ES-I3 (cell line): Measurements from ENCODE around the gene MTUS2.

Experiments used
- H3K36me3 ChIP-seq: 2 replicates; pipeline ENCODE4 v1.6.1; 2013; ENCODE audit warnings: mild to moderate bottlenecking, low read length, control low read depth, moderate library complexity; ENCODE audit not compliant: insufficient read depth
- H3K4me1 ChIP-seq: 2 replicates; pipeline ENCODE4 v1.6.1; 2013; ENCODE audit warnings: mild to moderate bottlenecking, control low read depth, low read length; ENCODE audit not compliant: insufficient read depth
- H3K9ac ChIP-seq: 2 replicates; pipeline ENCODE4 v1.6.1; 2013; ENCODE audit warnings: low read depth, mild to moderate bottlenecking, low read length, moderate library complexity
- H3K9me3 ChIP-seq: 2 replicates; pipeline ENCODE4 v1.6.1; 2013; ENCODE audit warnings: mild to moderate bottlenecking, low read length, moderate library complexity; ENCODE audit not compliant: control insufficient read depth, insufficient read depth

Gene MTUS2

GRCh38 chr13:29509999-29510589 is 690.0 kb downstream of the MTUS2 start:
- H3K9me3 ChIP-seq: no peaks in the 10 kb centered on the region
- H3K9ac ChIP-seq: no peak overlapping the region
- peaks cover 7% of the 10 kb centered on the region for H3K36me3 ChIP-seq
- no peaks in the 10 kb centered on the region for H3K4me1 ChIP-seq

- peaks cover 11% of the 10 kb centered on the region for H3K36me3 ChIP-seq
Observed at GRCh38 chr13:29510651-29511084, 690.5 kb downstream of the MTUS2 start.

GRCh38 chr13:29511106-29511796 is 691.1 kb downstream of the MTUS2 start:
- H3K9me3 ChIP-seq: no peaks in the 10 kb centered on the region
- H3K9ac ChIP-seq: no peak overlapping the region
- no peaks in the 10 kb centered on the region for H3K4me1 ChIP-seq
- H3K36me3 ChIP-seq: peaks cover 11% of the 10 kb centered on the region

More at GRCh38 chr13:29510651-29511084, 690.5 kb downstream of the MTUS2 start:
- H3K4me1 ChIP-seq: no peaks in the 10 kb centered on the region
- no peak overlapping the region for H3K9ac ChIP-seq
- no peaks in the 10 kb centered on the region for H3K9me3 ChIP-seq

GRCh38 chr13:29511980-29512379 is 691.8 kb downstream of the MTUS2 start:
- Histone ChIP-seq H3K4me1 (no peaks in the 10 kb centered on the region), H3K36me3 (peaks cover 11% of the 10 kb centered on the region), H3K9ac (no peak overlapping the region), H3K9me3 (no peaks in the 10 kb centered on the region)

GRCh38 chr13:29513002-29513980 is 693.2 kb downstream of the MTUS2 start:
- H3K36me3 ChIP-seq: peaks cover 19% of the 10 kb centered on the region
- H3K9ac ChIP-seq: no peak overlapping the region

GRCh38 chr13:29513981-29514719 is 694.0 kb downstream of the MTUS2 start:
- H3K36me3 ChIP-seq: peaks cover 19% of the 10 kb centered on the region
- H3K9me3 ChIP-seq: no peaks in the 10 kb centered on the region
- no peaks in the 10 kb centered on the region for H3K4me1 ChIP-seq
- no peak overlapping the region for H3K9ac ChIP-seq

More at GRCh38 chr13:29513002-29513980, 693.2 kb downstream of the MTUS2 start:
- H3K4me1 ChIP-seq: no peaks in the 10 kb centered on the region
- H3K9me3 ChIP-seq: no peaks in the 10 kb centered on the region

GRCh38 chr13:29514720-29515310 is 694.7 kb downstream of the MTUS2 start:
- H3K36me3 ChIP-seq: peaks cover 22% of the 10 kb centered on the region
- no peaks in the 10 kb centered on the region for H3K4me1 ChIP-seq
- H3K9ac ChIP-seq: no peak overlapping the region
- H3K9me3 ChIP-seq: no peaks in the 10 kb centered on the region

- H3K36me3 ChIP-seq: peaks cover 27% of the 10 kb centered on the region
- no peaks in the 10 kb centered on the region for H3K4me1 ChIP-seq
- no peaks in the 10 kb centered on the region for H3K9me3 ChIP-seq
- H3K9ac ChIP-seq: no peak overlapping the region
Observed at GRCh38 chr13:29515372-29515771, 695.2 kb downstream of the MTUS2 start.

- Histone ChIP-seq H3K4me1 (no peaks in the 10 kb centered on the region), H3K36me3 (peaks cover 33% of the 10 kb centered on the region), H3K9me3 (no peaks in the 10 kb centered on the region), H3K9ac (no peak overlapping the region)
Observed at GRCh38 chr13:29516012-29516411, 695.9 kb downstream of the MTUS2 start.

GRCh38 chr13:29516880-29517279 is 696.7 kb downstream of the MTUS2 start:
- no peaks in the 10 kb centered on the region for H3K4me1 ChIP-seq
- H3K9ac ChIP-seq: no peak overlapping the region
- H3K9me3 ChIP-seq: no peaks in the 10 kb centered on the region
- H3K36me3 ChIP-seq: peaks cover 39% of the 10 kb centered on the region

GRCh38 chr13:29519921-29520320 is 699.8 kb downstream of the MTUS2 start:
- no peaks in the 10 kb centered on the region for H3K9me3 ChIP-seq
- H3K9ac ChIP-seq: no peak overlapping the region
- H3K36me3 ChIP-seq: peaks cover 39% of the 10 kb centered on the region
- no peaks in the 10 kb centered on the region for H3K4me1 ChIP-seq

- no peak overlapping the region for H3K9ac ChIP-seq
- H3K4me1 ChIP-seq: no peaks in the 10 kb centered on the region
- H3K9me3 ChIP-seq: no peaks in the 10 kb centered on the region
- H3K36me3 ChIP-seq: peaks cover 33% of the 10 kb centered on the region
Observed at GRCh38 chr13:29520671-29521070, 700.5 kb downstream of the MTUS2 start.

GRCh38 chr13:29521336-29521735 is 701.2 kb downstream of the MTUS2 start:
- no peak overlapping the region for H3K9ac ChIP-seq

More at GRCh38 chr13:29521336-29521735, 701.2 kb downstream of the MTUS2 start:
- Histone ChIP-seq H3K9me3 (no peaks in the 10 kb centered on the region), H3K36me3 (peaks cover 33% of the 10 kb centered on the region), H3K4me1 (no peaks in the 10 kb centered on the region)
